Smooth muscle cell (in vitro differentiated cells): Measurements from ENCODE around the gene LRRC1. TPM values are rescaled to one million over a fixed set of nuclear protein-coding genes. Genes with fewer than 3 reads are reported as not detected.

Experiments used
- DNase-seq: peaks from one replicate; lab custom pipeline; 2025; ENCODE audit not compliant: unreplicated experiment; lab: John Stamatoyannopoulos, UW
- H2AFZ ChIP-seq: fragments of 200-600 bp; sonication (generic); 2 replicates; pipeline ENCODE4 v1.6.0; 2016; ENCODE audit warnings: antibody characterized with exemption, low read depth, mild to moderate bottlenecking
- H3F3A ChIP-seq: fragments of 200-600 bp; sonication (generic); 2 replicates; pipeline ENCODE4 v1.6.0; 2017; ENCODE audit warnings: antibody characterized with exemption, low read depth
- H3K27ac ChIP-seq: fragments of 200-600 bp; sonication (generic); 2 replicates; pipeline ENCODE4 v1.5.1; 2016; ENCODE audit warnings: low read depth, mild to moderate bottlenecking
- H3K27me3 ChIP-seq: fragments of 200-600 bp; sonication (generic); 2 replicates; pipeline ENCODE4 v1.6.1; 2016; ENCODE audit warnings: low read depth, mild to moderate bottlenecking
- H3K36me3 ChIP-seq: fragments of 200-600 bp; sonication (generic); 2 replicates; pipeline ENCODE4 v1.5.1; 2016; ENCODE audit warnings: low read depth
- H3K4me1 ChIP-seq: fragments of 200-600 bp; sonication (generic); 2 replicates; pipeline ENCODE4 v1.5.1; 2016; ENCODE audit warnings: low read depth
- H3K4me2 ChIP-seq: fragments of 200-600 bp; sonication (generic); 2 replicates; pipeline ENCODE4 v1.6.0; 2016; ENCODE audit warnings: mild to moderate bottlenecking
- H3K4me3 ChIP-seq: fragments of 200-600 bp; sonication (generic); 2 replicates; pipeline ENCODE4 v1.5.1; 2016; ENCODE audit warnings: mild to moderate bottlenecking
- H3K79me2 ChIP-seq: fragments of 200-600 bp; sonication (generic); 2 replicates; pipeline ENCODE4 v1.6.0; 2016; ENCODE audit warnings: low read depth, mild to moderate bottlenecking
- H3K9ac ChIP-seq: fragments of 200-600 bp; sonication (generic); 2 replicates; pipeline ENCODE4 v1.6.0; 2016; ENCODE audit warnings: low read depth
- H3K9me3 ChIP-seq: fragments of 200-600 bp; sonication (generic); replicated peaks from 2 replicates; pipeline ENCODE4 v1.5.1; 2016; ENCODE audit warnings: low read depth
- H4K20me1 ChIP-seq: fragments of 200-600 bp; sonication (generic); 2 replicates; pipeline ENCODE4 v1.6.0; 2016; ENCODE audit warnings: low read depth
- WGBS: methylation state at CpG from one replicate; pipeline ENCODE4 v1.1.7; 2016; ENCODE audit warnings: low lambda C conversion rate; 5-methylcytosine and 5-hydroxymethylcytosine counted together
- polyA plus RNA-seq: library from polyadenylated mRNA; unstranded; fragments of >200 nt; fragmentation: Nextera tagmentation; extraction: Ambion mirVana; gene quantifications from 2 replicates; pipeline ENCODE4 v1.2.1, GENCODE V29; 2016
- total RNA-seq: library from RNA; depleted of rRNA; stranded (reverse); fragments of >200 nt; gene quantifications from 2 replicates; pipeline ENCODE4 v1.2.3, GENCODE V29; 2014
- TF ChIP-seq, protein P1 (sequence below): fragments of 200-600 bp; sonication (generic); IDR thresholded peaks from 2 replicates; pipeline ENCODE4 v1.5.1; 2017; ENCODE audit warnings: borderline replicate concordance, mild to moderate bottlenecking, antibody characterized with exemption; ENCODE audit not compliant: insufficient read depth, poor library complexity, severe bottlenecking

Gene LRRC1
- total and polyA plus RNA-seq, 2 experiments from 2014 or later: 11.8 to 19.9 TPM

- no peak overlapping the region for H3K9ac ChIP-seq
- no peaks in the 10 kb centered on the region for H3K36me3 ChIP-seq
- TF ChIP-seq, protein P1, sequence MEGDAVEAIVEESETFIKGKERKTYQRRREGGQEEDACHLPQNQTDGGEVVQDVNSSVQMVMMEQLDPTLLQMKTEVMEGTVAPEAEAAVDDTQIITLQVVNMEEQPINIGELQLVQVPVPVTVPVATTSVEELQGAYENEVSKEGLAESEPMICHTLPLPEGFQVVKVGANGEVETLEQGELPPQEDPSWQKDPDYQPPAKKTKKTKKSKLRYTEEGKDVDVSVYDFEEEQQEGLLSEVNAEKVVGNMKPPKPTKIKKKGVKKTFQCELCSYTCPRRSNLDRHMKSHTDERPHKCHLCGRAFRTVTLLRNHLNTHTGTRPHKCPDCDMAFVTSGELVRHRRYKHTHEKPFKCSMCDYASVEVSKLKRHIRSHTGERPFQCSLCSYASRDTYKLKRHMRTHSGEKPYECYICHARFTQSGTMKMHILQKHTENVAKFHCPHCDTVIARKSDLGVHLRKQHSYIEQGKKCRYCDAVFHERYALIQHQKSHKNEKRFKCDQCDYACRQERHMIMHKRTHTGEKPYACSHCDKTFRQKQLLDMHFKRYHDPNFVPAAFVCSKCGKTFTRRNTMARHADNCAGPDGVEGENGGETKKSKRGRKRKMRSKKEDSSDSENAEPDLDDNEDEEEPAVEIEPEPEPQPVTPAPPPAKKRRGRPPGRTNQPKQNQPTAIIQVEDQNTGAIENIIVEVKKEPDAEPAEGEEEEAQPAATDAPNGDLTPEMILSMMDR: no peak
- no peaks in the 10 kb centered on the region for H3K9me3 ChIP-seq
- H3K27ac ChIP-seq: no peak overlapping the region
- H4K20me1 ChIP-seq: peaks cover 57% of the 10 kb centered on the region
- DNase-seq: no peak
- WGBS: 100% methylated on average over 2 of the region's 2 CpGs
- H3K4me3 ChIP-seq: peak overlapping the region; percentile 69
- H3K79me2 ChIP-seq: peaks cover 68% of the 10 kb centered on the region
- H3K27me3 ChIP-seq: no peaks in the 10 kb centered on the region
- no peak overlapping the region for H2AFZ ChIP-seq
- H3K4me1 ChIP-seq: no peaks in the 10 kb centered on the region
- no peak overlapping the region for H3K4me2 ChIP-seq
- H3F3A ChIP-seq: no peaks in the 10 kb centered on the region
Measured at GRCh38 chr6:53797304-53797703, 2.5 kb downstream of the LRRC1 start.

GRCh38 chr6:53799340-53799739 is 4.5 kb downstream of the LRRC1 start:
- H3F3A ChIP-seq: no peaks in the 10 kb centered on the region
- H3K4me2 ChIP-seq: no peak overlapping the region
- no peaks in the 10 kb centered on the region for H3K36me3 ChIP-seq
- 99% methylated on average over 3 of the region's 3 CpGs for WGBS
- no peaks in the 10 kb centered on the region for H3K27me3 ChIP-seq
- TF ChIP-seq, protein P1: no peak
- H3K9me3 ChIP-seq: no peaks in the 10 kb centered on the region
- H3K4me3 ChIP-seq: no peak overlapping the region
- H3K79me2 ChIP-seq: peaks cover 88% of the 10 kb centered on the region
- H2AFZ ChIP-seq: no peak overlapping the region
- H3K27ac ChIP-seq: no peak overlapping the region
- DNase-seq: no peak
- H3K4me1 ChIP-seq: no peaks in the 10 kb centered on the region
- no peak overlapping the region for H3K9ac ChIP-seq
- H4K20me1 ChIP-seq: peaks cover 71% of the 10 kb centered on the region

DNA sequence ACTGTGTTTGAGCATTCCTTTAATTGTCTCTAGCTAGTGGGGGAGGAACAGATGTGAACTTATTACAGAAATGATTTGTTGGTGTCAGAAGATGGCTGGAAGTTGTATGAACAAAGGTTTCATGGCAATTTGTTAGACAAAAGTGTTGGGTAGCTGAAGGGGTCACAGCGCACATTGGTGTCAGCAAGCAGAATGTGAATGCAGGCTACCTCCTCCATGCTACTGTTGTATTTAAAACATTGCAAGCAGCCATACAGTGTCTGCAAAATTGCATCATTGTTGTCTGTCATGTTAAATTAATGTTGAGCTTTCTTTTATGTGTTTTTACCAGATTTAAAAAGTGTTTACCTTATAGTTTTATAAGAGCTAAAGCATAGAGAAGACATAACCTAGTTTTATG is 6.2 kb downstream of the LRRC1 start:
- Histone ChIP-seq H2AFZ (no peak overlapping the region), H3K27ac (no peak overlapping the region), H3K36me3 (no peaks in the 10 kb centered on the region), H3K9me3 (no peaks in the 10 kb centered on the region), H3K27me3 (no peaks in the 10 kb centered on the region), H3K4me1 (no peaks in the 10 kb centered on the region), H4K20me1 (peaks cover 83% of the 10 kb centered on the region), H3K9ac (no peak overlapping the region), H3K79me2 (peaks cover 91% of the 10 kb centered on the region), H3K4me3 (no peak overlapping the region), H3F3A (no peaks in the 10 kb centered on the region), H3K4me2 (no peak overlapping the region)
- WGBS: 89% methylated on average over 1 of the region's 1 CpG
- DNase-seq: no peak
- TF ChIP-seq, protein P1: no peak

- H3K79me2 ChIP-seq: peaks cover 87% of the 10 kb centered on the region
Measured at GRCh38 chr6:53802582-53802981, 7.8 kb downstream of the LRRC1 start.

More at GRCh38 chr6:53802582-53802981, 7.8 kb downstream of the LRRC1 start:
- Histone ChIP-seq H3K4me3 (no peak overlapping the region), H3K4me1 (no peaks in the 10 kb centered on the region), H3K27ac (peak overlapping the region; percentile 19), H2AFZ (no peak overlapping the region), H3K27me3 (no peaks in the 10 kb centered on the region), H3K9ac (no peak overlapping the region), H3K36me3 (no peaks in the 10 kb centered on the region), H4K20me1 (peaks cover 68% of the 10 kb centered on the region), H3K4me2 (no peak overlapping the region), H3F3A (no peaks in the 10 kb centered on the region), H3K9me3 (no peaks in the 10 kb centered on the region)
- TF ChIP-seq, protein P1: no peak
- no peak for DNase-seq
